Measurements from ENCODE around the gene CAMSAP1.

GRCh38 chr9:135901826-135902225 lies 5.5 kb downstream of the CAMSAP1 start:
- TF ChIP-seq CTCF (conservative IDR thresholded peaks at IDR 0.05) (no peak), ZFX (IDR thresholded peaks at IDR 0.05) (no peak)

Data from C4-2B (cell line).